ENCODE measurements around the gene ZMAT2.

Gene ZMAT2

DNA sequence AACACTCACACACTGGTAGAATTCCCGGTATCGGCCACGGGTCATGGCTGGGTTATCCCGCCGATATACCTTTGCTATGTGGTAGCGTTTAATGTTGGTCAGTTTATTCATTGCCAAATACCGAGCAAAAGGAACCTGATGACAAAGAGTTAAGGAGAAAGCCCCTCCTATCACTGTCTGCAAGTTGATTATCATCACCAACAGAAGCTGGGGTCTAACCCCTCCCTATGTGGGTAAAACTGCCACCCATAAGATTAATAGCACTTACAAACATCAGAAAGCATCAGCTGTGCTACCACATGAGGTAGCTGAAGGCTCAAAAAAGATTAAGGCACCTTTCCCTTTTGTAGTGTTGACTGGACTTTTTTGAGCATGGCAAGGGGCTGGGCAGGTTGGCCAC lies 21.3 kb upstream of the ZMAT2 start:
- TF ChIP-seq EZH2phosphoT487 (IDR thresholded peaks at IDR 0.05; ENCODE audit: low read depth): no peak
- TF ChIP-seq, protein P1, sequence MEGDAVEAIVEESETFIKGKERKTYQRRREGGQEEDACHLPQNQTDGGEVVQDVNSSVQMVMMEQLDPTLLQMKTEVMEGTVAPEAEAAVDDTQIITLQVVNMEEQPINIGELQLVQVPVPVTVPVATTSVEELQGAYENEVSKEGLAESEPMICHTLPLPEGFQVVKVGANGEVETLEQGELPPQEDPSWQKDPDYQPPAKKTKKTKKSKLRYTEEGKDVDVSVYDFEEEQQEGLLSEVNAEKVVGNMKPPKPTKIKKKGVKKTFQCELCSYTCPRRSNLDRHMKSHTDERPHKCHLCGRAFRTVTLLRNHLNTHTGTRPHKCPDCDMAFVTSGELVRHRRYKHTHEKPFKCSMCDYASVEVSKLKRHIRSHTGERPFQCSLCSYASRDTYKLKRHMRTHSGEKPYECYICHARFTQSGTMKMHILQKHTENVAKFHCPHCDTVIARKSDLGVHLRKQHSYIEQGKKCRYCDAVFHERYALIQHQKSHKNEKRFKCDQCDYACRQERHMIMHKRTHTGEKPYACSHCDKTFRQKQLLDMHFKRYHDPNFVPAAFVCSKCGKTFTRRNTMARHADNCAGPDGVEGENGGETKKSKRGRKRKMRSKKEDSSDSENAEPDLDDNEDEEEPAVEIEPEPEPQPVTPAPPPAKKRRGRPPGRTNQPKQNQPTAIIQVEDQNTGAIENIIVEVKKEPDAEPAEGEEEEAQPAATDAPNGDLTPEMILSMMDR (IDR thresholded peaks at IDR 0.05; ENCODE audit: low read depth, low read length): no peak
- H3K36me3 ChIP-seq (replicated peaks; ENCODE audit: low read depth, low read length): peaks cover 5% of the 10 kb centered on the region
- no peak overlapping the region for H3K4me2 ChIP-seq (ENCODE audit: low read length)
- no peaks in the 10 kb centered on the region for H3K4me1 ChIP-seq (ENCODE audit: low read length)
- no peaks in the 10 kb centered on the region for H3K9me3 ChIP-seq (ENCODE audit: insufficient read depth, low read length)
- H4K20me1 ChIP-seq (ENCODE audit: insufficient read depth, low read length): no peaks in the 10 kb centered on the region
- no peak overlapping the region for H3K27ac ChIP-seq (ENCODE audit: low read length)
- H3K4me3 ChIP-seq (ENCODE audit: low read length): no peak overlapping the region
- no peaks in the 10 kb centered on the region for H3K79me2 ChIP-seq (ENCODE audit: low read length)
- no peak overlapping the region for H2AFZ ChIP-seq (ENCODE audit: low read depth, low read length)
- no peaks in the 10 kb centered on the region for H3K27me3 ChIP-seq (ENCODE audit: low read depth, low read length)
- no peak overlapping the region for H3K9ac ChIP-seq (ENCODE audit: low read length)

DNA sequence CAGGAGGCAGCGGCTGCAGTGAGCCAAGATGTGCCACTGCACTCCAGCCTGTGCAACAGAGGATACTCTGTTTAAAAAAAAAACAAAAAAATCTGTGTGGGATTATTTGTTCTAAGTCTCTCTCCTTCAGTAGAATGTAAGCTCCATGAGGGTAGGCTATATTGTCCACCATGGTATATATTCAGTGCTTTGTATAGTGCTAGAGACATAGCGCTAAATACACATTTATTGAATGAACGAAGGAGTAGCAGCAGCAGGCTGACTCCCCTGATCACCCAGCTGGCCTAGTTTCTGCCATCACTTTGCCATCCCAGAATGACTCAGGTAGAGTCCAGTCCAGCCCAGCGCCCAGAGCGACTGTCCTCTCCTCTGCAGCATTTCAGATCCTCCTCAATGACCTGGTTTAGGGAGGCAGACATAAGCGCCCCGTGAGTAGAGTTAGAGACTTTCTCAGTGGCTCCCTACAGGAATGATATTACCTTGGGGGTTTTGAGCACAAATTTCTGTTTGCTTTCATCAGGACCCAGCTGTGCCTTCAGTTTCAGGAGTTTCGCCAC lies 9.8 kb upstream of the ZMAT2 start:
- Histone ChIP-seq H3K27ac (ENCODE audit: low read length) (0 out of 2 replicates have a peak overlapping the region, but pooled peaks have one; percentile 44), H2AFZ (ENCODE audit: low read depth, low read length) (no peak overlapping the region; the same call in 1 of the 2 replicates), H3K9me3 (ENCODE audit: insufficient read depth, low read length) (no peaks in the 10 kb centered on the region), H3K4me3 (ENCODE audit: low read length) (peak overlapping the region; percentile 98), H3K4me2 (ENCODE audit: low read length) (peak overlapping the region; percentile 94), H3K27me3 (ENCODE audit: low read depth, low read length) (no peaks in the 10 kb centered on the region), H3K9ac (ENCODE audit: low read length) (peak overlapping the region; percentile 89), H3K36me3 (replicated peaks; ENCODE audit: low read depth, low read length) (peaks cover 5% of the 10 kb centered on the region), H3K79me2 (ENCODE audit: low read length) (peaks cover 39% of the 10 kb centered on the region), H4K20me1 (ENCODE audit: insufficient read depth, low read length) (no peaks in the 10 kb centered on the region), H3K4me1 (ENCODE audit: low read length) (peaks cover 10% of the 10 kb centered on the region)
- TF ChIP-seq, protein P1 (IDR thresholded peaks at IDR 0.05; ENCODE audit: low read depth, low read length): no peak
- TF ChIP-seq EZH2phosphoT487 (IDR thresholded peaks at IDR 0.05; ENCODE audit: low read depth): no peak

DNA sequence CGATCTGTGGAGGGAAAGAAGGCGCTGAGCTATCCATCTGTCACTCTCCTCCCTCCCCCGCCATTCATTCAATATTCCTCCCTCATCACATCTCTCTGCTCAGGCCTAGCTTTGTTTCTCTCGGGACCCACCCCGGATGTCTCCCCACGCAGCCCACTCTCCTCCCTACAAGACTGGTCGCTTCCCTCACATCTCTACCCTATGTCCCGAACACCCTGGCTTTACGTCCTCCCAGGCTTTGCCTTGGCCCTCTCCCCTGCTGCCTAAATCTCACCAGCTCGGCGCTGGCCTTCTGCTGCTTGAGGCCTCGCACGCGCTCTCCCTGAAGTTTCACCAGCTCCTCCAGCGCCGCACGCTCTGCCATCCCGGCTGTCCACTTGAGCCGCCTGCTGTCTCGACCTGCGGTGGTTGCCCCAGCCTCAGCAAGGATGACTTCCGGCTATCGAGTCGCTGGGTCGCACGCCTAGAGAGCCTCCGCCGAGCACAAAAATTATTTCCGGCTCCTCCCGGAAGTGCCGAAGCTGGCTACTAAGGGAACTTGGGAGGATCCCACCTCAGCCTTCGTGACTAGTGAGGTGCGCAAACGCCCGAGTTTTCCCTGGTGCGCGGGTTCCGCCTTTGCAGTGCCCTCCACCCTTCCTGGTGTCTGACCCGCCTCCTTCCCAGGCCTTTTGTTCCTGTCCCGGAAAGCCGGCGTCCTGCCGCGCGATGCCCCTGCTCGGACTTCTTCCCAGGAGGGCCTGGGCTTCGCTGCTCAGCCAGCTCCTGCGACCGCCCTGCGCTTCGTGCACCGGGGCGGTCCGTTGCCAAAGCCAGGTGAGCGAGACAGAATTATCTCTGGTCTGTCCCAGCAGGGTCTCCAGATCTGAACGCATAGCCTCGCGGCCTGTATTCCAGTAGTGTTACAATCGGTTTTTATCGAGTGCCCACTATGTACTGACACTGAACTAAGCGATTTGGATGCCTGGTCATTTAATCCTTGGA lies 9.0 kb upstream of the ZMAT2 start, which contains the start of the genes HARS1 and HARS2:
TSS of gene HARS1 (minus strand) at position 430 of the 984 bp plus-strand sequence. CDS start at position 364, 66 bp downstream.
TSS of gene HARS2 (plus strand) at position 515 of the 984 bp plus-strand sequence. CDS start at position 709, 194 bp downstream.
- Histone ChIP-seq H3K27ac (ENCODE audit: low read length) (peak within 1 kb of the TSS; percentile 44), H3K4me3 (ENCODE audit: low read length) (peak within 1 kb of the TSS; percentile 98), H3K79me2 (ENCODE audit: low read length) (peaks cover 39% of the 10 kb centered on the region), H4K20me1 (ENCODE audit: insufficient read depth, low read length) (no peaks in the 10 kb centered on the region), H3K4me2 (ENCODE audit: low read length) (peak within 1 kb of the TSS; percentile 94), H3K36me3 (replicated peaks; ENCODE audit: low read depth, low read length) (peaks cover 8% of the 10 kb centered on the region), H2AFZ (ENCODE audit: low read depth, low read length) (peak within 1 kb of the TSS; percentile 82), H3K9me3 (ENCODE audit: insufficient read depth, low read length) (no peaks in the 10 kb centered on the region), H3K27me3 (ENCODE audit: low read depth, low read length) (no peaks in the 10 kb centered on the region), H3K4me1 (ENCODE audit: low read length) (peaks cover 10% of the 10 kb centered on the region), H3K9ac (ENCODE audit: low read length) (peak within 1 kb of the TSS; percentile 89)
- TF ChIP-seq, protein P1 (IDR thresholded peaks at IDR 0.05; ENCODE audit: low read depth, low read length): no peak
- TF ChIP-seq EZH2phosphoT487 (IDR thresholded peaks at IDR 0.05; ENCODE audit: low read depth): no peak

DNA sequence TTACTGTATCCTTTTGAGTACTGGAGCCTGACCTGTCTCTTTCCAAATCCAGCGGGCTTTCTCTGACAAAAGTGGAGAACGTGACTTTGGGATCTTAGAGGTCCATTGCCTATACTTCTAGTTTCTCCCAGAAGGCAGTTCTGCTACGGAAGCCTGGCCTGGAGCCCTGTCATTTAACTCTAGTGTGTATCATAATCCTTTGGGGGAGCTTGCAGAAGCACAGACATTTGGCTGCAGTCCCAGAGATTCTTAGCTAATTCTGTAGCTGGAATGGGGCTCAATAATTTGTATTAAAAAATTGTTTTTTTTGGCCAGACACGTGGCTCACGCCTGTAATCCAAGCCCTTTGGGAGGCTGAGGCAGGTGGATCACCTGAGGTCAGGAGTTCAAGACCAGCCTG lies 6.0 kb upstream of the ZMAT2 start:
- H3K27me3 ChIP-seq (ENCODE audit: low read depth, low read length): no peaks in the 10 kb centered on the region
- no peaks in the 10 kb centered on the region for H3K9me3 ChIP-seq (ENCODE audit: insufficient read depth, low read length)
- no peak overlapping the region for H3K9ac ChIP-seq (ENCODE audit: low read length)
- no peak overlapping the region for H3K27ac ChIP-seq (ENCODE audit: low read length)
- peaks cover 24% of the 10 kb centered on the region for H3K36me3 ChIP-seq (replicated peaks; ENCODE audit: low read depth, low read length)
- H3K79me2 ChIP-seq (ENCODE audit: low read length): peaks cover 39% of the 10 kb centered on the region
- H3K4me2 ChIP-seq (ENCODE audit: low read length): no peak overlapping the region
- H3K4me1 ChIP-seq (ENCODE audit: low read length): peaks cover 10% of the 10 kb centered on the region
- H2AFZ ChIP-seq (ENCODE audit: low read depth, low read length): no peak overlapping the region
- no peak overlapping the region for H3K4me3 ChIP-seq (ENCODE audit: low read length)
- TF ChIP-seq EZH2phosphoT487 (IDR thresholded peaks at IDR 0.05; ENCODE audit: low read depth): no peak
- TF ChIP-seq, protein P1 (IDR thresholded peaks at IDR 0.05; ENCODE audit: low read depth, low read length): no peak
- no peaks in the 10 kb centered on the region for H4K20me1 ChIP-seq (ENCODE audit: insufficient read depth, low read length)
